Occipital lobe (tissue), 3 donors: Measurements from ENCODE around the gene CRACR2A. TPM values are rescaled to one million over a fixed set of nuclear protein-coding genes. Genes with fewer than 3 reads are reported as not detected.

Experiments
- DNase-seq: peaks from one replicate; lab custom pipeline; 2025; lab: John Stamatoyannopoulos, UW
- small RNA-seq: library from RNA; depleted of rRNA; stranded (forward); fragments of <200 nt; gene quantifications from one replicate; pipeline ENCODE3, GENCODE V24; 2014
- total RNA-seq: library from RNA; depleted of rRNA; stranded (reverse); fragments of >200 nt; gene quantifications from one replicate; pipeline ENCODE4 v1.2.3, GENCODE V29; 2014

Gene CRACR2A
- total RNA-seq, 1 donor from 2014 or later: 1.1 TPM

- no peak for DNase-seq
Observed at GRCh38 chr12:3565985-3566384, 186.9 kb downstream of the CRACR2A start.

Small RNA genes lying within 50 kb of the gene (small RNA-seq; reads per million reads assigned to genes)
- not detected for gene RNU6-174P

Other genes starting within 250 kb of the CRACR2A start
- gene PARP11, start 120.3 kb upstream of the CRACR2A start, total RNA-seq: 17.5 TPM